Mesenchymal stem cell (in vitro differentiated cells and primary cell): ENCODE data around the gene GPR68.
"Not testable (repeated sequence)": the region's sequence is repeated elsewhere in the genome, so short reads cannot be mapped to it uniquely, and the experiment has no call there.

ENCODE experiments used
- DNase-seq: peaks from one replicate; pipeline ENCODE4 v3.0.0-alpha.2; 2013
- H2AFZ ChIP-seq: one replicate; pipeline ENCODE4 v1.6.1; 2013; ENCODE audit warnings: low read depth, mild to moderate bottlenecking, control low read depth, inconsistent platforms, low read length, moderate library complexity
- H2AK5ac ChIP-seq: 2 replicates; pipeline ENCODE4 v1.6.1; 2013; ENCODE audit warnings: low read length, moderate library complexity, mild to moderate bottlenecking, inconsistent platforms; ENCODE audit not compliant: severe bottlenecking
- H2BK120ac ChIP-seq: one replicate; pipeline ENCODE4 v1.6.1; 2013; ENCODE audit warnings: low read depth, mild to moderate bottlenecking, inconsistent platforms, low read length, moderate library complexity
- H2BK12ac ChIP-seq, 2 experiments: one replicate each; pipeline ENCODE4 v1.6.1; 2013; ENCODE audit warnings: inconsistent platforms in 2 of 2, low read length in 2 of 2, mild to moderate bottlenecking in 2 of 2, moderate library complexity in 2 of 2, control low read depth in 1 of 2
- H2BK15ac ChIP-seq: one replicate; pipeline ENCODE4 v1.6.1; 2013; ENCODE audit warnings: mild to moderate bottlenecking, low read depth, inconsistent platforms; ENCODE audit not compliant: poor library complexity, severe bottlenecking
- H2BK5ac ChIP-seq: 2 replicates; pipeline ENCODE4 v1.6.1; 2013; ENCODE audit warnings: low read depth, mild to moderate bottlenecking, low read length, control low read depth, inconsistent platforms; ENCODE audit not compliant: poor library complexity, severe bottlenecking
- H3K14ac ChIP-seq, 2 experiments: one replicate each; pipeline ENCODE4 v1.6.1; 2013; ENCODE audit warnings: inconsistent platforms in 2 of 2, low read length in 2 of 2, control low read depth in 1 of 2, mild to moderate bottlenecking in 1 of 2, moderate library complexity in 1 of 2
- H3K18ac ChIP-seq, 2 experiments: one replicate each; pipeline ENCODE4 v1.6.1; 2013; ENCODE audit warnings: inconsistent platforms in 2 of 2, low read length in 2 of 2, control low read depth in 1 of 2, low read depth in 1 of 2, mild to moderate bottlenecking in 1 of 2
- H3K23ac ChIP-seq, 2 experiments: one replicate each; pipeline ENCODE4 v1.6.1; 2013; ENCODE audit warnings: inconsistent platforms in 2 of 2, low read length in 2 of 2, mild to moderate bottlenecking in 2 of 2, moderate library complexity in 2 of 2, control low read depth in 1 of 2
- H3K27ac ChIP-seq: 2 replicates; pipeline ENCODE4 v1.5.1; 2013; ENCODE audit warnings: mild to moderate bottlenecking, moderate library complexity, low read length, control low read depth, inconsistent platforms; ENCODE audit not compliant: poor library complexity, severe bottlenecking
- H3K27me3 ChIP-seq, 2 experiments: 2 replicates each; pipeline versions ENCODE4 v1.6.1 to v1.7.0; 2013; ENCODE audit warnings: low read length in 2 of 2, mild to moderate bottlenecking in 2 of 2, moderate library complexity in 2 of 2, control low read depth in 1 of 2, inconsistent platforms in 1 of 2; ENCODE audit not compliant: control insufficient read depth in 1 of 2, insufficient read depth in 1 of 2
- H3K36me3 ChIP-seq, 2 experiments: 2 replicates each; pipeline versions ENCODE4 v1.6.1 to v1.7.0; 2013; ENCODE audit warnings: low read length in 2 of 2, control low read depth in 1 of 2, inconsistent platforms in 1 of 2, low read depth in 1 of 2, mild to moderate bottlenecking in 1 of 2; ENCODE audit not compliant: insufficient read depth in 2 of 2, control insufficient read depth in 1 of 2
- H3K4ac ChIP-seq, 2 experiments: one replicate each; pipeline ENCODE4 v1.6.1; 2013; ENCODE audit warnings: inconsistent platforms in 2 of 2, low read length in 2 of 2, mild to moderate bottlenecking in 2 of 2, moderate library complexity in 2 of 2, control low read depth in 1 of 2, low read depth in 1 of 2
- H3K4me1 ChIP-seq: 2 replicates; pipeline ENCODE4 v1.6.1; 2013; ENCODE audit warnings: low read depth, low read length, control low read depth; ENCODE audit not compliant: control insufficient read depth, insufficient read depth
- H3K4me2 ChIP-seq: 2 replicates; pipeline ENCODE4 v1.6.1; 2013; ENCODE audit warnings: low read length, mild to moderate bottlenecking, inconsistent platforms; ENCODE audit not compliant: poor library complexity, severe bottlenecking
- H3K4me3 ChIP-seq, 2 experiments: 2 replicates each; pipeline versions ENCODE4 v1.5.1 to v1.7.0; 2013; ENCODE audit warnings: low read length in 2 of 2, mild to moderate bottlenecking in 2 of 2, control low read depth in 1 of 2, low read depth in 1 of 2; ENCODE audit not compliant: insufficient read depth in 1 of 2
- H3K79me1 ChIP-seq: replicated peaks from 2 replicates; pipeline ENCODE4 v1.6.1; 2013; ENCODE audit warnings: mild to moderate bottlenecking, control low read depth, low read length, inconsistent platforms; ENCODE audit not compliant: poor library complexity, severe bottlenecking
- H3K9ac ChIP-seq: 2 replicates; pipeline ENCODE4 v1.7.0; 2013; ENCODE audit warnings: mild to moderate bottlenecking, low read length, moderate library complexity
- H3K9me3 ChIP-seq: 2 replicates; pipeline ENCODE4 v1.7.0; 2013; ENCODE audit warnings: mild to moderate bottlenecking, low read length; ENCODE audit not compliant: control insufficient read depth
- H4K8ac ChIP-seq: one replicate; pipeline ENCODE4 v1.6.1; 2013; ENCODE audit warnings: inconsistent platforms, mild to moderate bottlenecking, low read length, moderate library complexity
- H4K91ac ChIP-seq: one replicate; pipeline ENCODE4 v1.6.1; 2013; ENCODE audit warnings: mild to moderate bottlenecking, low read length, inconsistent platforms
- WGBS: methylation state at CpG from one replicate; pipeline ENCODE4 v1.1.7; 2013; ENCODE audit warnings: mixed read lengths; 5-methylcytosine and 5-hydroxymethylcytosine counted together

Gene GPR68

DNA sequence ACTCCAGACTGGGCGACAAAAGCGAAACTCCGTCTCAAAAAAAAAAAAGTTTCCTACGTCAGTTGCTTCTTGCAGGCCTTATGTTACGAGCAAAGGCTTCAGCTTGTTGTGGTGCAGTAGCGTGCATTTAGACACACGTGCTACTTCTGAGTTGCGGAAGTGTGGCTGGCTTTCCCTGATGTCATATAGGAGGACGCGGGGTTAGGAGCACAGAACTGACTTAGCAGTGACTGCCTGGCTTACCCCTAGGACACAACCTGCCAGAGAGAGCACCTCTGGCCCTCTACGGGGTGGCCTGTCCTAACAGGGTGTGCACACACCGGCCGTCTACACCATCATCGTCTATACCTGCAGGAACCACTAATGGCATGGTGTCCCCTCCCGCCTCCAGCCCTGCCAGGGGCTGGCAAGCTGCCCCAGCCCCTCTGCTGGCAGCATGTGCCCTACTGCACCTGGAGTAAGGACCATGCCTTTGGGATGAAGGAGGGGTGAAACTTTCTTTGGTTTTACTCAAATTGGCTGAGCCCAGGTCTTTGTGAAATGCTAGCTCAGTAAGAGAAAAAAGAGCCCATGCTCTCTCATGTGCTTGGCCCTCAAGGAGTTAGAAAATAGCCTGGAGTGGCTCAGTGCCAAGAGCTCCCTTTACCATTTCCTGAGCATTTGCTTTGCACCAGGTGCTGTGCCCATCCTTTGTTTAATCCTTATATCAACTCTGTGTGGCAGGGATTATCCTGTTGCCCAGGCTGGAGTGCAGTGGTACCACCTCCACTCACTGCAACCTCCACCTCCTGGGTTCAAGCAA, 1.7 kb upstream of the GPR68 start:
- Histone ChIP-seq H3K9ac (no peak overlapping the region), H2AK5ac (peak overlapping the region; percentile 66), H3K36me3 (no peaks in the 10 kb centered on the region), H3K4ac (no peak overlapping the region), H4K91ac (no peak overlapping the region), H2BK120ac (no peak overlapping the region), H3K4me1 (peaks cover 48% of the 10 kb centered on the region), H3K23ac (no peak overlapping the region), H3K79me1 (no peaks in the 10 kb centered on the region), H3K27ac (no peak overlapping the region), H3K18ac (no peak overlapping the region), H3K27me3 (no peaks in the 10 kb centered on the region), H2BK5ac (no peak overlapping the region), H3K14ac (no peak overlapping the region), H4K8ac (no peak overlapping the region), H2BK15ac (no peak overlapping the region), H3K9me3 (no peaks in the 10 kb centered on the region), H2BK12ac (peak overlapping the region in 1 of 2 experiments; percentile 19), H2AFZ (no peak overlapping the region), H3K4me3 (no peak overlapping the region), H3K4me2 (no peak overlapping the region)
- WGBS = 96% methylated on average over 15 of the region's 15 CpGs
- DNase-seq = no peak

DNA sequence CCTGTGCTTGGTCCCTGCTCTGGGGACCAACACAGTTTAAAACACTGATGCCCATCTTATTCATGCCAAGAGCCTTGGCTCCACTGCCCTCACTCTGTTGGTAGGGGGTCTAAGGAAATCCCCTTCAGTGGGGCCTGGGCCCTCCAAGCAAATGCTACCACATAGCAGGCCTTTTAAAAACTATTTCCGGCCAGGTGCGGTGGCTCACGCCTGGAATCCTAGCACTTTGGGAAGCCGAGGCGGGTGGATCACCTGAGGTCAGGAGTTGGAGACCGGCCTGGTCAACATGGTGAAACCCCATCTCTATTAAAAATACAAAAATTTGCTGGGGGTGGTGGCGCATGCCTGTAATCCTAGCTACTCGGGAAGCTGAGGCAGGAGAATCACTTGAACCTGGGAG, 1.1 kb upstream of the GPR68 start:
- 99% methylated on average over 8 of the region's 8 CpGs for WGBS
- not testable (repeated sequence) for DNase-seq

DNA sequence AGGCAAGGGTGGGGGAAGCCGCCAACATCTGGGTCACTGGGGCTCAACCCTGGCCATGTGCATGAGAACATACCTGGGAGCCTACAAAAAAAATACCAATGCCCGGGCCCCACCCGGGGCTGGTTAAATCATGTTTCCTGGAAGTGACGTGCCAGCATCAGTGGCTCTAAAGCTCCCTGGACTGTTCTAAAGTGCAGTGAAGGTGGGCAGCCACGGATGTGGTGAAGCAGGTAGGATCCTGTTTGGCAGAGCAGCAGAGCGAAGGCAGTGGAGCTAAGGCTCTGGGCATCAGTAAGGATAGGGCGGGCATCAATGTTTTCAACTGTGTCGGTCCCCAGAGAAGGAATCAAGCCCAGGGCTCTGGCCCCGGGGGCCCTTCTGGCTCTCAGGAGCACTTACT, 525 bp upstream of the GPR68 start:
- H3K27ac ChIP-seq = peak overlapping the region; percentile 28
- H3K79me1 ChIP-seq = no peaks in the 10 kb centered on the region
- no peak overlapping the region for H2AFZ ChIP-seq
- no peak overlapping the region for H3K14ac ChIP-seq
- H3K4me3 ChIP-seq = peak overlapping the region in 1 of 2 experiments; percentile 84
- no peak overlapping the region for H3K18ac ChIP-seq
- H4K8ac ChIP-seq = no peak overlapping the region
- peak overlapping the region; percentile 76 for H2AK5ac ChIP-seq
- H2BK15ac ChIP-seq = no peak overlapping the region
- H2BK12ac ChIP-seq = no peak overlapping the region
- H2BK120ac ChIP-seq = no peak overlapping the region
- 94% methylated on average over 9 of the region's 9 CpGs for WGBS
- H3K36me3 ChIP-seq = peaks cover 0 to 5% of the 10 kb centered on the region in 2 experiments
- peak overlapping the region; percentile 1 for H2BK5ac ChIP-seq
- DNase-seq = no peak
- no peak overlapping the region for H3K4ac ChIP-seq
- H3K9ac ChIP-seq = peak overlapping the region; percentile 90
- H3K23ac ChIP-seq = no peak overlapping the region
- no peaks in the 10 kb centered on the region for H3K27me3 ChIP-seq
- no peaks in the 10 kb centered on the region for H3K9me3 ChIP-seq
- no peak overlapping the region for H4K91ac ChIP-seq
- peaks cover 38% of the 10 kb centered on the region for H3K4me1 ChIP-seq
- no peak overlapping the region for H3K4me2 ChIP-seq

More for the DNA sequence above, 1.1 kb upstream of the GPR68 start:
- H3K9ac ChIP-seq = peak overlapping the region; percentile 90
- not testable (repeated sequence) for H3K4me2 ChIP-seq, H2BK120ac ChIP-seq, H3K14ac ChIP-seq, H4K91ac ChIP-seq, H3K27ac ChIP-seq, H3K4me3 ChIP-seq, H3K18ac ChIP-seq, H4K8ac ChIP-seq, H3K27me3 ChIP-seq, H3K4ac ChIP-seq, H2BK15ac ChIP-seq, H2BK5ac ChIP-seq, H3K9me3 ChIP-seq, H2AFZ ChIP-seq, H3K79me1 ChIP-seq, H3K23ac ChIP-seq, H3K36me3 ChIP-seq, H2BK12ac ChIP-seq
- peaks cover 43% of the 10 kb centered on the region for H3K4me1 ChIP-seq
- peak overlapping the region; percentile 76 for H2AK5ac ChIP-seq

DNA sequence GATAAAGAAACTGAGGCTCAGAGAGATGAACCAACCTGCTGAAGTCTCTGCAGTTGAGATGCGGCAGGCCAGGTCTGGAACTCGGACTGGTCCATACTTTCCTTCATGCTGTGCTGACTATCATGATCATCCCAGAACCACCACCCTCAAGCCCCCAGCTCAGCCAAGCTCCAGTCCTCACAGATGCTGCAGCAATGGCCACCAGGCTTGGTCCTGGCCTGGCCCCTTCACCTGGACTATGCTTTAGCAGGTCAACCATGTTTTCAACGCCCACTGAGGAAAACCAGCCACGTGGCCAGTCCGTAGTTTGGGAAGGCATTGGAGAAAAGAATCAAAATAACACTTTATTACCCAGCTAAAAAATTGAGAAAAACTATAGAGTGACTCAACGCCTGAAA, 1.4 kb downstream of the GPR68 start:
- no peak for DNase-seq
- H2BK15ac ChIP-seq = no peak overlapping the region
- H3K36me3 ChIP-seq = peaks cover 0 to 11% of the 10 kb centered on the region in 2 experiments
- H3K4me2 ChIP-seq = no peak overlapping the region
- H3K27ac ChIP-seq = peak overlapping the region; percentile 28
- no peak overlapping the region for H2BK120ac ChIP-seq
- no peak overlapping the region for H4K8ac ChIP-seq
- 88% methylated on average over 3 of the region's 6 CpGs for WGBS
- no peak overlapping the region for H3K23ac ChIP-seq
- H3K4me1 ChIP-seq = peaks cover 28% of the 10 kb centered on the region
- peak overlapping the region in 1 of 2 experiments; percentile 84 for H3K4me3 ChIP-seq
- H2BK12ac ChIP-seq = no peak overlapping the region
- H2AFZ ChIP-seq = no peak overlapping the region
- H4K91ac ChIP-seq = no peak overlapping the region
- no peaks in the 10 kb centered on the region for H3K9me3 ChIP-seq
- no peak overlapping the region for H2BK5ac ChIP-seq
- H2AK5ac ChIP-seq = peak overlapping the region; percentile 26
- peak overlapping the region in 1 of 2 experiments; percentile 20 for H3K4ac ChIP-seq
- H3K14ac ChIP-seq = no peak overlapping the region
- H3K79me1 ChIP-seq = peaks cover 5% of the 10 kb centered on the region
- no peak overlapping the region for H3K18ac ChIP-seq
- H3K27me3 ChIP-seq = no peaks in the 10 kb centered on the region
- H3K9ac ChIP-seq = peak overlapping the region; percentile 90
